ENCODE measurements around the gene MOCS1.

DNA sequence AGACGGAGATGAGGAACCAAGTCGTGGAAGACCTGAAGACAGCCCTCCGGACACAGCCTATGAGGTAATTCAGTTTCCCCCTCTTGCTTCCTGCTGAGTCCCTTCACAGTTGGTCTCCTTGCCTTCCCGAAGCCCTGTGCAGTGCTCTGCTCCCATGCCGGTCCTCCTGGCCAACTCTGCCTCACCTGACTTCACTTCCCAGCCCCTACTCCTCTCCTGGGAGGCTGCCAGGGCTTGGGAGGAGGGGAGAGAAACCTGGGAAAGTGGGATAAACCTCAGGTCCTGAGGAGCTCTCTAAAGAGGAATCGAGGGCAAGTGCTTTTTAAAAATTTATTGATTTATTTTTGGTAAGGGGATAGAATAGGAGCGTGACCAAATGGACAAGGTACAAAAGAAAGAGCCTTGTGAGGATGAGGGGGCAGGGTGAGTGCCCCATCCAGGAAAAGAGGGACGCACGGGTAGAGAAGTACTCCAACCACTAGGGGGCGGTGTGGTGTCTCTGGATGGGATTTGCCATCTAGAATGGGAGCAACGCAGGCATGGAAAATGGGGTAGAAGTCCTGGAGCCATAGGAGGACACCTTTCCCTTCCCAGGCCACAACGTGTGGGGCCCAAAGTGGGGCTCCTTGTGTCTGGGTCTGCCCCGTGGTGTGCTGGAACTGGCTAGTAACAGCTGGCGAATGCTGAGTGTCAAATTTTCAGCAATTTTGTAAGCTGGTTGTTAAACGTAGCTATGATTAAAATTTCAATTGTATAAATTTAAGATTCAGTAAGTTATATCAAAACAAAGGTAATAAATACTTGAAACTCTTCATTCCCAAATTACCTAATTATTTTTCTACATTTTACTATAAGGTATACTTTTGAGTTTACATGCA lies 69.0 kb downstream of the MOCS1 start:
- no peak for TF ChIP-seq EZH2phosphoT487 (IDR thresholded peaks at IDR 0.05; ENCODE audit: insufficient read depth, low read depth)
- TF ChIP-seq EZH2 (IDR thresholded peaks at IDR 0.05; ENCODE audit: insufficient read depth, poor library complexity, severe bottlenecking) = no peak
